Colonic mucosa (tissue), 4 donors: ENCODE results near the gene CIB4. TPM values are rescaled to one million over a fixed set of nuclear protein-coding genes. Genes with fewer than 3 reads are reported as not detected.

Experiments
- DNase-seq: peaks from one replicate; pipeline ENCODE4 v3.0.0-alpha.2; 2020
- H3K27ac ChIP-seq: fragments of 200-600 bp; one replicate; pipeline ENCODE4 v1.8.0; 2021
- H3K27me3 ChIP-seq: fragments of 200-600 bp; one replicate; pipeline ENCODE4 v1.8.0; 2021
- H3K36me3 ChIP-seq: fragments of 200-600 bp; one replicate; pipeline ENCODE4 v1.8.0; 2021
- H3K4me1 ChIP-seq: fragments of 200-600 bp; one replicate; pipeline ENCODE4 v1.8.0; 2021; ENCODE audit warnings: mild to moderate bottlenecking
- H3K4me3 ChIP-seq: fragments of 200-600 bp; one replicate; pipeline ENCODE4 v1.8.0; 2021
- H3K9ac ChIP-seq, 2 donors: one replicate each; pipeline ENCODE4 v1.7.0; 2013; ENCODE audit warnings: control low read depth in 2 of 2, low read depth in 2 of 2, low read length in 2 of 2
- H3K9me3 ChIP-seq: fragments of 200-600 bp; one replicate; pipeline ENCODE4 v1.8.0; 2021
- intact Hi-C: fragments of 100-400 bp; cut with DNase I; formaldehyde crosslinking; loops from one replicate; pipeline ENCODE4 v1.14.1; 2022
- total RNA-seq, 2 donors: library from RNA; stranded (reverse); fragmentation: NEBNext Ultra II Directional in 1 of 2; extraction: Animal tissue kit (Norgen Biotek cat#: 25700) in 1 of 2; gene quantifications; one replicate each; pipeline ENCODE4 v1.2.1, GENCODE V29; 2021
- TF ChIP-seq, protein P1 (sequence below): fragments of 200-600 bp; IDR thresholded peaks from one replicate; pipeline ENCODE4 v1.8.0; 2022; ENCODE audit warnings: antibody characterized with exemption, mild to moderate bottlenecking
- donor health status: healthy.
- donor health status: DM: no; HTN: no; CAD: no.
- donor health status: DM: no; HTN: no; CAD: no.

The CIB4 gene
- total RNA-seq, 2 donors from 2014 or later: not detected

DNA sequence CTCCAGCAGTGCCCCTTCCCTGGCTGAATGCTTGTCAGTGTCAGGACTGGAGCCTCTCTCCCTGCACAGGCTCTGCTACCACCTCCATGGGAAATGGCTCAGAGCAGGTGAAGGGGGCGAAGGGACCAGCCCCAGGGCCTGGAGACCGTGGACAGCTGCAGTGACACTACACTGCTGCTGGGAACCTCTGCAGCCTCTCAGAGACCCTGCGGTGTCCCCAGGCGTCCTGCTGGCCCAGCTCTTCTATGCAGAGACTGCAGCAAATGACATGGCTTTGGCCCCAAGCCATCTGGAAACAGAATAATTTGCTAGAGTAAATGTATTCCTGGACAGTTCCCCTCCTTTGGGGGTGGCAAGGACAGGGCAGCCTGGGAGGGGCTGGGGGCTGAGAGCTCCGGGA lies 53.2 kb downstream of the CIB4 start:
- Histone ChIP-seq H3K9ac (no peak overlapping the region), H3K36me3 (no peaks in the 10 kb centered on the region), H3K27ac (no peak overlapping the region), H3K4me1 (no peaks in the 10 kb centered on the region), H3K9me3 (no peaks in the 10 kb centered on the region), H3K4me3 (no peak overlapping the region), H3K27me3 (no peaks in the 10 kb centered on the region)
- TF ChIP-seq, protein P1, sequence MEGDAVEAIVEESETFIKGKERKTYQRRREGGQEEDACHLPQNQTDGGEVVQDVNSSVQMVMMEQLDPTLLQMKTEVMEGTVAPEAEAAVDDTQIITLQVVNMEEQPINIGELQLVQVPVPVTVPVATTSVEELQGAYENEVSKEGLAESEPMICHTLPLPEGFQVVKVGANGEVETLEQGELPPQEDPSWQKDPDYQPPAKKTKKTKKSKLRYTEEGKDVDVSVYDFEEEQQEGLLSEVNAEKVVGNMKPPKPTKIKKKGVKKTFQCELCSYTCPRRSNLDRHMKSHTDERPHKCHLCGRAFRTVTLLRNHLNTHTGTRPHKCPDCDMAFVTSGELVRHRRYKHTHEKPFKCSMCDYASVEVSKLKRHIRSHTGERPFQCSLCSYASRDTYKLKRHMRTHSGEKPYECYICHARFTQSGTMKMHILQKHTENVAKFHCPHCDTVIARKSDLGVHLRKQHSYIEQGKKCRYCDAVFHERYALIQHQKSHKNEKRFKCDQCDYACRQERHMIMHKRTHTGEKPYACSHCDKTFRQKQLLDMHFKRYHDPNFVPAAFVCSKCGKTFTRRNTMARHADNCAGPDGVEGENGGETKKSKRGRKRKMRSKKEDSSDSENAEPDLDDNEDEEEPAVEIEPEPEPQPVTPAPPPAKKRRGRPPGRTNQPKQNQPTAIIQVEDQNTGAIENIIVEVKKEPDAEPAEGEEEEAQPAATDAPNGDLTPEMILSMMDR: no peak
- no peak for DNase-seq
- intact Hi-C loops: no loop called here

DNA sequence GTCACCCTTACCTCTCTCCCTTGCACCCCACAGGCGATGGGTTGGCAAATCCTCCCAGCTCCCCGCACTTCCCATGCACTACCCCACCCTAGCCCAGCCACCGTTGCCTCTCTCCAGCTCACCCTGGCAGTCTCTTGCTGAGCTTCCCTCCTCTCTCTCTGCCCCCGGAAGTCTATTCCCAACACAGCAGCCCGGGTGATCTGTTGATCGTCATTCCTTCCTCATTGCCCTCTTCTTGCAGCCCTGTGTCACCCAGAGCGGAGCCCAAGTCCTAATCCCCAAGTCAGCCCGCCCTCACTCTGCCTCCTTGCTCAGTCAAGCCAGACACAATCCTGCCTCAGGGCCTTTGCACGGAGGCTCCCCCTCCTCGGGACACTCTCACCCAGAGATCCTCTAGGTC lies 55.2 kb downstream of the CIB4 start:
- no peak for DNase-seq

DNA sequence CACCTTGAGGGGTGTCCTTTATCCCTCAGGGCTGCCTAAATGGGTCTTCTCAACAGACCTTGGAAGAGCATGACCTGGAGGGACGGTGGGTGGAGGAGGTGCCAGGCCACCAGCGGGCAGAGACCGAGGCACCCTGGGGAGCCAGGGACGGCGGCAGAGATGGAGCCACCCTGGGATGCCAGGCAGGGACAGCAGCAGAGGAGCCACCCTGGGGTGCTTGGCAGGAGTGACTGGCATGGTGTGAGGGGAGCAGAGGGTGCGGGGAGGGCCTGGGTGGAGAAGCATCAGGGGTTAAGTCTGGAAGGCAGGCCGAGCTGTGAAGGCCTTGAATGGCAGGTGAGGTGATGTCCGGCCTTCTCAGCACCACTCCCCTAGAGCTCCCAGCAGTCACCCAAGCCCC lies 56.1 kb downstream of the CIB4 start:
- H3K9me3 ChIP-seq: no peaks in the 10 kb centered on the region
- no peak overlapping the region for H3K4me3 ChIP-seq
- TF ChIP-seq, protein P1: no peak
- no peaks in the 10 kb centered on the region for H3K27me3 ChIP-seq
- intact Hi-C loops: no loop called here
- no peaks in the 10 kb centered on the region for H3K4me1 ChIP-seq
- H3K9ac ChIP-seq: no peak overlapping the region
- H3K27ac ChIP-seq: no peak overlapping the region
- no peaks in the 10 kb centered on the region for H3K36me3 ChIP-seq
- DNase-seq: no peak

More for the DNA sequence above, 55.2 kb downstream of the CIB4 start:
- TF ChIP-seq, protein P1: no peak
- no peaks in the 10 kb centered on the region for H3K36me3 ChIP-seq
- H3K4me1 ChIP-seq: no peaks in the 10 kb centered on the region
- intact Hi-C loops: no loop called here
- no peak overlapping the region for H3K9ac ChIP-seq
- H3K9me3 ChIP-seq: no peaks in the 10 kb centered on the region
- H3K27me3 ChIP-seq: no peaks in the 10 kb centered on the region
- no peak overlapping the region for H3K27ac ChIP-seq
- no peak overlapping the region for H3K4me3 ChIP-seq

DNA sequence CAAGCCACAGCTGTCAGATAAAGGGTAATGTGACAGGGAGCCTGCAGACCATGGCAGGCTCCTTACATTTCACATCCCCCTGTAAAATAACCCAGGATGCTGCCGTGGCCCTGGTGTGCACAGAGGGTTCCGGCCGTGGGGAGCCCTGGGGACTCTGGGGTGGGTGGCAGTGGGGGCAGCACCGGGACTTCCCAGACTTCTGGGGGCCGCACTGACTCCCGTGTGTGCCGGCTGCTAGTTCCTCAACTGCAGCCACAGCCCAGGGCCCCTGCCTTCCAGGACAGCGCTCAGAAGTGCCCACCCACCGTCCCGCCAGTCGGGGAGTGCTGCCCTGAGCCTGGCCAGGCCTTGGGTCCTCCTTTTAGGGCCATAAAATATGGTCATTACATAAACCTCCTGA lies 56.5 kb downstream of the CIB4 start:
- no peak overlapping the region for H3K4me3 ChIP-seq
- TF ChIP-seq, protein P1: no peak
- no peaks in the 10 kb centered on the region for H3K36me3 ChIP-seq
- H3K27ac ChIP-seq: no peak overlapping the region
- DNase-seq: no peak
- no peaks in the 10 kb centered on the region for H3K9me3 ChIP-seq
- no peak overlapping the region for H3K9ac ChIP-seq
- no peaks in the 10 kb centered on the region for H3K4me1 ChIP-seq
- no peaks in the 10 kb centered on the region for H3K27me3 ChIP-seq
- intact Hi-C loops: no loop called here

DNA sequence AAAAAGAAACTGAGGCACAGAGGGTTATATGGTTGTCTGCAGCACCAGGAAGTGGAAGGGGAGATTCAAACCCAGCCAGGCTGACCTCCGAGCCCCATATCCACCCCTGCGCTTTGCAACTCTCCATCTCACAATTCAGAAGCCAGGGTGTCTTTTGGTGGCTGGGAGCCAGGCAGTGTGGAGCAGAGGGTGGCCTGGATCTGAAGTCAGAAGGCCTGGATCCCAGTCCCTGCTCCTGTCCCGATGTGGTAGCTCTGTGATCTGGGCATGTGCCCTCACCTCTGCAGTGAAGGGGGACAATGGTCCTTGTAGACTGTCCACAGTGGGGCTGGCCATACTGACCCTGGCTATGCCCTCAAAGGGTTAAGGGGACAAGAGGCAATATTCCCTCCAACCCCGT lies 57.0 kb downstream of the CIB4 start:
- no peak overlapping the region for H3K4me3 ChIP-seq
- no peaks in the 10 kb centered on the region for H3K9me3 ChIP-seq
- H3K9ac ChIP-seq: no peak overlapping the region
- DNase-seq: no peak
- no peaks in the 10 kb centered on the region for H3K36me3 ChIP-seq
- no peaks in the 10 kb centered on the region for H3K27me3 ChIP-seq
- H3K4me1 ChIP-seq: no peaks in the 10 kb centered on the region
- TF ChIP-seq, protein P1: no peak
- intact Hi-C loops: no loop called here
- no peak overlapping the region for H3K27ac ChIP-seq

DNA sequence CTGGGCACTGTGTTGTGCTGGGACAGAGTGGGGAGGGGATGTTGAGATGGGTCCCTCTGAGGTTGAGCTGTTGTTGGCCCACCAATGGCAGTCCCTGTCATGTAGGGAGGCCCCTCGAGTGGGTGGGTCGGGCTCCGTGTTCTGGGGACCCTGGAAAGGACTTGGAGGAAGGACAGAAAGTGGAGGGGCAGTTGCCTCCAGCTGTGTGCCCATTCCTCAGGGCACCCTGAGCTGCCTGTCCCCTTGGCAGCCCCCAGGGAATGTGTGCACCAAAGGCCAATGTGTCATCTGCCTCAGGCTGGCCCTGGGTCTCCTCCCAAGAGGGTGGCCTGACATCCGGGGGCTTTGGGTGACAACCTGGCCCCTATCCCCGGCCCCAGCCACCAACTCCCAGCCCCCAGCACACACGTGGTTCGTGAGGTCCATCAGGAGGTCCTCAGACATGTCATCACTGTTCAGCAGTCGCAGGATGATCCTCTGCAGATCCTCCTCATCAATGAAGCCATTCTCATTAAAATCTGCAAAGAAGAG lies 57.7 kb downstream of the CIB4 start:
- Histone ChIP-seq H3K9me3 (no peaks in the 10 kb centered on the region), H3K9ac (no peak overlapping the region), H3K27me3 (no peaks in the 10 kb centered on the region), H3K36me3 (no peaks in the 10 kb centered on the region), H3K4me1 (no peaks in the 10 kb centered on the region), H3K4me3 (no peak overlapping the region), H3K27ac (no peak overlapping the region)
- TF ChIP-seq, protein P1: no peak
- intact Hi-C loops: no loop called here
- no peak for DNase-seq
